Pancreas (tissue), 10 donors: ENCODE results near the gene PCNX1. TPM values are rescaled to one million over a fixed set of nuclear protein-coding genes. Genes with fewer than 3 reads are reported as not detected.

Experiments
- ATAC-seq, 4 donors: fragments of 200-7000 bp; cut with Tn5 transposase; one replicate each; pipeline versions ENCODE4 v1.8.0 to v1.9.1; 2020; ENCODE audit warnings: mild to moderate bottlenecking in 4 of 4, moderate library complexity in 4 of 4
- DNase-seq, 6 donors: peaks; one replicate each; pipeline ENCODE4 v3.0.0-alpha.2; 2020
- FAIRE-seq: peaks from 2 replicates; lab custom pipeline; 2012; peaks lifted over from hg19 to GRCh38; lab: Jason Lieb, UNC
- H3K27ac ChIP-seq, 4 donors: fragments of 200-600 bp; sonication (generic); 1 replicate in 3 of 4; 2 replicates in 1 of 4; pipeline versions ENCODE4 v1.5.0 to v1.8.0; 2020
- H3K27me3 ChIP-seq, 4 donors: fragments of 200-600 bp; one replicate each; pipeline ENCODE4 v1.8.0; 2021
- H3K36me3 ChIP-seq, 3 donors: fragments of 200-600 bp; sonication (generic) in 1 of 3; one replicate each; pipeline versions ENCODE4 v1.5.0 to v1.8.0; 2020 to 2021
- H3K4me1 ChIP-seq, 3 donors: fragments of 200-600 bp; one replicate each; pipeline ENCODE4 v1.8.0; 2021
- H3K4me3 ChIP-seq, 4 donors: fragments of 200-600 bp; sonication (generic) in 2 of 4; one replicate each; pipeline versions ENCODE4 v1.5.0 to v1.8.0; 2020 to 2021
- H3K9me3 ChIP-seq, 4 donors: fragments of 200-600 bp; one replicate each; pipeline ENCODE4 v1.8.0; 2021
- CTCF ChIP-seq, 4 donors: fragments of 200-600 bp; sonication (generic) in 3 of 4; IDR thresholded peaks; one replicate each; pipeline versions ENCODE4 v1.5.0 to v1.8.0; 2021; ENCODE audit warnings: antibody characterized with exemption in 4 of 4
- WGBS, 2 donors: extraction: QIAGEN DNeasy Blood & Tissue Kit; methylation state at CpG; one replicate each; pipeline ENCODE4 v1.1.7; 2013; 5-methylcytosine and 5-hydroxymethylcytosine counted together
- intact Hi-C, 3 donors: fragments of 100-400 bp; cut with DNase I; formaldehyde crosslinking; loops; one replicate each; pipeline versions ENCODE4 v1.11.1 to v1.14.2; 2022
- polyA plus RNA-seq, 2 donors: library from polyadenylated mRNA; stranded (reverse); fragments of 200-250 nt; gene quantifications; one replicate each; pipeline ENCODE4 v1.2.3, GENCODE V29; 2013
- total RNA-seq, 6 donors: library from RNA; stranded (reverse); fragmentation: NEBNext Ultra II Directional in 4 of 6; extraction: Animal tissue kit (Norgen Biotek cat#: 25700) in 4 of 6; gene quantifications; one replicate each; pipeline versions ENCODE4 v1.2.1 to v1.2.4, GENCODE V29; 2021 to 2023
- donor health status: healthy with polysubstance abuse.
- donor health status: DM: no; HTN: no; CAD: no; lungs with moderate emphysema.
- donor health status: DM: no; HTN: no; CAD: no.
- donor health status: control.
- donor health status: control.
- donor health status: Bipolar disorder and iron deficiency.
- donor health status: DM: yes; HTN: yes; CAD: no.
- donor health status: DM: no; HTN: no; CAD: no.
- donor health status: DM: no; HTN: no; CAD: no.
- donor health status: DM: yes; HTN: yes; CAD: no.

PCNX1 gene
- total and polyA plus RNA-seq, 8 donors: 5.0 to 28.7 (median 14.7) TPM

GRCh38 chr14:71108398-71109119 is 201.3 kb downstream of the PCNX1 start:
- FAIRE-seq (no peak), ATAC-seq (no peak), DNase-seq (no peak)
- no peak for TF ChIP-seq CTCF (IDR thresholded peaks at IDR 0.05)
- H3K4me1 ChIP-seq: no peaks in the 10 kb centered on the region
- no peak overlapping the region for H3K27ac ChIP-seq
- no peak overlapping the region for H3K4me3 ChIP-seq
- H3K9me3 ChIP-seq: no peaks in the 10 kb centered on the region
- no peaks in the 10 kb centered on the region for H3K27me3 ChIP-seq
- intact Hi-C loops: no loop called here
- 89 to 94% methylated on average over 16 of the region's 16 CpGs for WGBS, 2 donors
- peaks cover 0 to 9% (median 4%) of the 10 kb centered on the region in 3 donors for H3K36me3 ChIP-seq

- H3K27ac ChIP-seq: no peak overlapping the region
- H3K9me3 ChIP-seq: no peaks in the 10 kb centered on the region
- DNase-seq (no peak), FAIRE-seq (peak; percentile 63), ATAC-seq (no peak)
- H3K4me1 ChIP-seq: peaks cover 0 to 17% (median 7%) of the 10 kb centered on the region in 3 donors
- no peak for TF ChIP-seq CTCF (IDR thresholded peaks at IDR 0.05)
- peaks cover 0 to 9% (median 4%) of the 10 kb centered on the region in 3 donors for H3K36me3 ChIP-seq
- intact Hi-C loops: no loop called here
- no peak overlapping the region for H3K4me3 ChIP-seq
- H3K27me3 ChIP-seq: no peaks in the 10 kb centered on the region
Measured at GRCh38 chr14:71113376-71113775, 206.1 kb downstream of the PCNX1 start.

- H3K9me3 ChIP-seq: no peaks in the 10 kb centered on the region
- DNase-seq (no peak), ATAC-seq (no peak), FAIRE-seq (no peak)
- H3K27me3 ChIP-seq: no peaks in the 10 kb centered on the region
- no peak for TF ChIP-seq CTCF (IDR thresholded peaks at IDR 0.05)
- 97 to 100% methylated on average over 1 of the region's 1 CpG for WGBS, 2 donors
- intact Hi-C loops: no loop called here
- H3K4me3 ChIP-seq: no peak overlapping the region
- no peak overlapping the region for H3K27ac ChIP-seq
- peaks cover 0 to 6% (median 4%) of the 10 kb centered on the region in 3 donors for H3K36me3 ChIP-seq
- H3K4me1 ChIP-seq: peaks cover 0 to 17% (median 7%) of the 10 kb centered on the region in 3 donors
Measured at GRCh38 chr14:71114565-71114964, 207.3 kb downstream of the PCNX1 start.

DNA sequence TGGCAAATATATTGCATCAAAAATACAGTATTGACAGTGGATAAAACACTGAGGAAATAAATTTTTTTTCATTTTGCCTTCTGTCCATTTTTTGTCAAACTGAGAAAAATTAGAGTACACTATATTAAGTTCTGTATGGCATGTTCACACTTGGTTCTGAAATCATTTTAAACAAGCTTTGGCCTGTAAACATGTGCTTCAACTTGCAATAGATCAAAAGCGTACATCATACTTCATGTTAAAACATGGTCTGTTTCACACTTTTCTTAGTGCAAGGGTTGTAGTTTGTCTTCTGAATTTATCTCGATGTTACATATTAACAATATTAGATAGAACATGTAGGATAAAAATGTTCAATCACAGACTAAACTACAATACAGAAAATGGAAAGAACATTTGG is 208.0 kb downstream of the PCNX1 start:
- Histone ChIP-seq H3K36me3 (peaks cover 0 to 4% (median 0%) of the 10 kb centered on the region in 3 donors), H3K9me3 (no peaks in the 10 kb centered on the region), H3K27me3 (no peaks in the 10 kb centered on the region), H3K27ac (no peak overlapping the region), H3K4me3 (no peak overlapping the region), H3K4me1 (peaks cover 0 to 17% (median 7%) of the 10 kb centered on the region in 3 donors)
- FAIRE-seq (no peak), DNase-seq (no peak), ATAC-seq (no peak)
- intact Hi-C loops: no loop called here
- WGBS, 2 donors: 85 to 86% methylated on average over 2 of the region's 2 CpGs
- TF ChIP-seq CTCF (IDR thresholded peaks at IDR 0.05): no peak
